GM10248 (cell line): Measurements from ENCODE around the gene PCDH17.

Experiments
- CTCF ChIA-PET: fragments of 300-600 bp; sonication (Branson Sonifier 250); formaldehyde crosslinking; extraction: SDS; loops from one replicate; lab custom pipeline; 2021; ENCODE audit warnings: antibody characterized with exemption; lab: Yijun Ruan, JAX
- POLR2A ChIA-PET: fragments of 350-650 bp; sonication (Branson Sonifier 250); formaldehyde crosslinking; extraction: SDS; loops from one replicate; lab custom pipeline; 2020; ENCODE audit warnings: antibody characterized with exemption; lab: Yijun Ruan, JAX
- DNase-seq: peaks from one replicate; pipeline ENCODE4 v3.0.0; 2012; ENCODE audit errors: extremely low spot score
- CTCF ChIP-seq: IDR thresholded peaks from 2 replicates; pipeline ENCODE4 v1.5.1; 2012; ENCODE audit warnings: mild to moderate bottlenecking, low read depth; ENCODE audit errors: extremely low read depth, missing control alignments, control extremely low read depth

Gene PCDH17

GRCh38 chr13:57739089-57739488 is 107.5 kb downstream of the PCDH17 start:
- ChIA-PET CTCF (no interaction called here), POLR2A (no interaction called here)
- no peak for TF ChIP-seq CTCF
- no peak for DNase-seq

GRCh38 chr13:57739543-57740190 is 108.1 kb downstream of the PCDH17 start:
- no peak for DNase-seq
- TF ChIP-seq CTCF, result no peak
- POLR2A ChIA-PET, result no interaction called here
- CTCF ChIA-PET, result interaction anchor here (1.2 kb wide), 1 partner anchor 11 kb away, joined by 4 read pairs; no protein-coding TSS in a partner anchor

- CTCF ChIA-PET, result interaction anchor here (1.2 kb wide), 1 partner anchor 12 kb away, joined by 4 read pairs; no protein-coding TSS in a partner anchor
- no peak for TF ChIP-seq CTCF
These were observed 109.2 kb downstream of the PCDH17 start for GRCh38 chr13:57740719-57741118.

GRCh38 chr13:57748096-57748495 is 116.6 kb downstream of the PCDH17 start:
- ChIA-PET CTCF (no interaction called here), POLR2A (no interaction called here)
- DNase-seq, result no peak
- TF ChIP-seq CTCF, result no peak

More at GRCh38 chr13:57740719-57741118, 109.2 kb downstream of the PCDH17 start:
- no peak for DNase-seq
- POLR2A ChIA-PET, result no interaction called here

GRCh38 chr13:57760951-57761350 is 129.4 kb downstream of the PCDH17 start:
- ChIA-PET POLR2A (no interaction called here), CTCF (no interaction called here)
- DNase-seq, result no peak
- no peak for TF ChIP-seq CTCF

- ChIA-PET POLR2A (no interaction called here), CTCF (interaction anchor here (1.3 to 1.6 kb wide), 2 partner anchors 15 to 111 kb away, joined by 3 read pairs; no protein-coding TSS in a partner anchor)
- no peak for DNase-seq
These were observed 132.1 kb downstream of the PCDH17 start for GRCh38 chr13:57763689-57764088.

More at GRCh38 chr13:57763689-57764088, 132.1 kb downstream of the PCDH17 start:
- TF ChIP-seq CTCF, result no peak
